Tibial nerve (tissue), 4 donors: ENCODE results near the gene SYDE2. TPM values are rescaled to one million over a fixed set of nuclear protein-coding genes. Genes with fewer than 3 reads are reported as not detected.
"Not testable (repeated sequence)": the region's sequence is repeated elsewhere in the genome, so short reads cannot be mapped to it uniquely, and the experiment has no call there.

Source experiments
- DNase-seq, 2 donors: peaks; one replicate each; pipeline ENCODE4 v3.0.0-alpha.2; 2019; ENCODE audit warnings: low spot score in 2 of 2
- H3K27ac ChIP-seq, 4 donors: fragments of 200-600 bp; sonication (generic) in 3 of 4; one replicate each; pipeline ENCODE4 v1.5.1; 2017 to 2019; ENCODE audit warnings: mild to moderate bottlenecking in 1 of 4
- H3K27me3 ChIP-seq, 2 donors: fragments of 200-600 bp; sonication (generic) in 1 of 2; one replicate each; pipeline versions ENCODE4 v1.5.1 to v1.6.0; 2017 to 2019
- H3K36me3 ChIP-seq, 3 donors: fragments of 200-600 bp; sonication (generic); one replicate each; pipeline ENCODE4 v1.5.1; 2018 to 2019
- H3K4me1 ChIP-seq, 4 donors: fragments of 200-600 bp; sonication (generic) in 3 of 4; one replicate each; pipeline ENCODE4 v1.5.1; 2017 to 2019
- H3K4me3 ChIP-seq, 4 donors: fragments of 200-600 bp; sonication (generic) in 3 of 4; one replicate each; pipeline ENCODE4 v1.5.1; 2017 to 2019; ENCODE audit warnings: mild to moderate bottlenecking in 1 of 4, moderate library complexity in 1 of 4
- H3K9me3 ChIP-seq, 4 donors: fragments of 200-600 bp; sonication (generic) in 3 of 4; one replicate each; pipeline ENCODE4 v1.5.1; 2017 to 2019
- CTCF ChIP-seq, 5 experiments: fragments of 200-600 bp in 3 of 5; fragments of 450-650 bp in 2 of 5; sonication (generic) in 3 of 5; IDR thresholded peaks; one replicate each; pipeline ENCODE4 v1.5.1; 2016 to 2019; ENCODE audit warnings: antibody characterized with exemption in 5 of 5, mild to moderate bottlenecking in 3 of 5, moderate library complexity in 2 of 5
- EP300 ChIP-seq, 2 donors: sonication (generic); formaldehyde crosslinking; IDR thresholded peaks; one replicate each; pipeline ENCODE4 v1.6.1; 2017; ENCODE audit warnings: antibody characterized with exemption in 2 of 2, mild to moderate bottlenecking in 1 of 2
- POLR2A ChIP-seq, 2 donors: fragments of 450-650 bp; IDR thresholded peaks; one replicate each; pipeline ENCODE4 v1.6.1; 2017; ENCODE audit warnings: antibody characterized with exemption in 2 of 2, mild to moderate bottlenecking in 2 of 2, moderate library complexity in 2 of 2
- WGBS, 2 donors: methylation state at CpG; one replicate each; pipeline ENCODE4 v1.1.5; 2018; 5-methylcytosine and 5-hydroxymethylcytosine counted together
- total RNA-seq, 4 donors: library from RNA; depleted of rRNA; stranded (reverse); fragments of >200 nt; gene quantifications; one replicate each; pipeline ENCODE4 v1.1.0, GENCODE V29; 2016

Gene SYDE2
- 10 to 100 TPM; 10.5 to 12.9 (median 11.1) TPM for total RNA-seq

GRCh38 chr1:85200463-85201339 is at the start of gene SYDE2:
Gene SYDE2 (minus strand): TSS chr1:85201016. CDS start chr1:85200996, 20 bp downstream.
- peak; percentile 15 for DNase-seq
- no peaks in the 10 kb centered on the region for H3K36me3 ChIP-seq
- peak within 1 kb of the TSS; percentile 71 to 92 (median 82) for H3K4me3 ChIP-seq
- peaks cover 0 to 47% (median 0%) of the 10 kb centered on the region in 4 donors for H3K4me1 ChIP-seq
- TF ChIP-seq POLR2A (IDR thresholded peaks at IDR 0.05) (peak in 1 of 2 donors; percentile 19), CTCF (IDR thresholded peaks at IDR 0.05) (peak in 1 of 5 experiments; percentile 26), EP300 (IDR thresholded peaks at IDR 0.05) (no peak)
- no peaks in the 10 kb centered on the region for H3K9me3 ChIP-seq
- 0 to 1% methylated on average over 24 to 48 of the region's 99 CpGs for WGBS, 2 donors
- no peaks in the 10 kb centered on the region for H3K27me3 ChIP-seq
- peak within 1 kb of the TSS; percentile 84 to 98 (median 94) for H3K27ac ChIP-seq

GRCh38 chr1:85249042-85249441 is 48.2 kb upstream of the SYDE2 start:
- Histone ChIP-seq H3K36me3 (peaks cover 0 to 18% (median 0%) of the 10 kb centered on the region in 3 donors), H3K4me1 (peaks cover 0 to 16% (median 0%) of the 10 kb centered on the region in 4 donors)
- not testable (repeated sequence) for DNase-seq, H3K27me3 ChIP-seq, H3K4me3 ChIP-seq, H3K27ac ChIP-seq, H3K9me3 ChIP-seq
- WGBS, 2 donors = 86 to 92% methylated on average over 3 of the region's 3 CpGs

- 82 to 83% methylated on average over 1 of the region's 1 CpG for WGBS, 2 donors
These were observed 45.1 kb upstream of the SYDE2 start for GRCh38 chr1:85245891-85246290.

GRCh38 chr1:85245456-85245855 is 44.6 kb upstream of the SYDE2 start:
- H3K4me1 ChIP-seq = no peaks in the 10 kb centered on the region
- H3K27me3 ChIP-seq = no peaks in the 10 kb centered on the region
- no peak overlapping the region for H3K27ac ChIP-seq
- no peak overlapping the region for H3K4me3 ChIP-seq
- TF ChIP-seq POLR2A (IDR thresholded peaks at IDR 0.05) = no peak
- no peak for TF ChIP-seq EP300 (IDR thresholded peaks at IDR 0.05)
- no peak for TF ChIP-seq CTCF (IDR thresholded peaks at IDR 0.05)
- 50 to 53% methylated on average over 1 of the region's 1 CpG for WGBS, 2 donors
- no peak for DNase-seq
- H3K36me3 ChIP-seq = no peaks in the 10 kb centered on the region
- H3K9me3 ChIP-seq = no peaks in the 10 kb centered on the region

More at GRCh38 chr1:85245891-85246290, 45.1 kb upstream of the SYDE2 start:
- Histone ChIP-seq H3K27ac (no peak overlapping the region), H3K4me3 (no peak overlapping the region), H3K27me3 (no peaks in the 10 kb centered on the region), H3K4me1 (no peaks in the 10 kb centered on the region), H3K36me3 (peaks cover 0 to 2% (median 0%) of the 10 kb centered on the region in 3 donors), H3K9me3 (no peaks in the 10 kb centered on the region)
- no peak for TF ChIP-seq POLR2A (IDR thresholded peaks at IDR 0.05)
- TF ChIP-seq CTCF (IDR thresholded peaks at IDR 0.05) = no peak
- TF ChIP-seq EP300 (IDR thresholded peaks at IDR 0.05) = no peak
- DNase-seq = no peak

GRCh38 chr1:85244271-85245061 is 43.6 kb upstream of the SYDE2 start:
- 45 to 48% methylated on average over 4 of the region's 4 CpGs for WGBS, 2 donors

More at GRCh38 chr1:85244271-85245061, 43.6 kb upstream of the SYDE2 start:
- Histone ChIP-seq H3K27ac (no peak overlapping the region), H3K27me3 (no peaks in the 10 kb centered on the region), H3K36me3 (no peaks in the 10 kb centered on the region), H3K4me1 (no peaks in the 10 kb centered on the region), H3K9me3 (no peaks in the 10 kb centered on the region), H3K4me3 (no peak overlapping the region)
- no peak for DNase-seq
- TF ChIP-seq CTCF (IDR thresholded peaks at IDR 0.05) (no peak), POLR2A (IDR thresholded peaks at IDR 0.05) (no peak), EP300 (IDR thresholded peaks at IDR 0.05) (no peak)
